Astrocyte (in vitro differentiated cells and primary cell): ENCODE results near the gene LEMD1.

Experiments
- EZH2 ChIP-seq: IDR thresholded peaks from 2 replicates; pipeline ENCODE4 v1.6.1; 2012; ENCODE audit warnings: mild to moderate bottlenecking, low read length, inconsistent platforms; ENCODE audit not compliant: insufficient read depth
- TF ChIP-seq, protein P1 (sequence below): IDR thresholded peaks from 2 replicates; pipeline ENCODE4 v1.5.1; 2011; ENCODE audit warnings: low read depth, mild to moderate bottlenecking, inconsistent platforms, low read length, moderate library complexity; ENCODE audit not compliant: insufficient read depth

GRCh38 chr1:205417870-205418635 lies 3.8 kb downstream of the LEMD1 start:
- TF ChIP-seq, protein P1, sequence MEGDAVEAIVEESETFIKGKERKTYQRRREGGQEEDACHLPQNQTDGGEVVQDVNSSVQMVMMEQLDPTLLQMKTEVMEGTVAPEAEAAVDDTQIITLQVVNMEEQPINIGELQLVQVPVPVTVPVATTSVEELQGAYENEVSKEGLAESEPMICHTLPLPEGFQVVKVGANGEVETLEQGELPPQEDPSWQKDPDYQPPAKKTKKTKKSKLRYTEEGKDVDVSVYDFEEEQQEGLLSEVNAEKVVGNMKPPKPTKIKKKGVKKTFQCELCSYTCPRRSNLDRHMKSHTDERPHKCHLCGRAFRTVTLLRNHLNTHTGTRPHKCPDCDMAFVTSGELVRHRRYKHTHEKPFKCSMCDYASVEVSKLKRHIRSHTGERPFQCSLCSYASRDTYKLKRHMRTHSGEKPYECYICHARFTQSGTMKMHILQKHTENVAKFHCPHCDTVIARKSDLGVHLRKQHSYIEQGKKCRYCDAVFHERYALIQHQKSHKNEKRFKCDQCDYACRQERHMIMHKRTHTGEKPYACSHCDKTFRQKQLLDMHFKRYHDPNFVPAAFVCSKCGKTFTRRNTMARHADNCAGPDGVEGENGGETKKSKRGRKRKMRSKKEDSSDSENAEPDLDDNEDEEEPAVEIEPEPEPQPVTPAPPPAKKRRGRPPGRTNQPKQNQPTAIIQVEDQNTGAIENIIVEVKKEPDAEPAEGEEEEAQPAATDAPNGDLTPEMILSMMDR = no peak
- TF ChIP-seq EZH2 = no peak
